H7 (cell line): ENCODE measurements around the gene PLP2. TPM values are rescaled to one million over a fixed set of nuclear protein-coding genes. Genes with fewer than 3 reads are reported as not detected.

Experiments
- total RNA-seq: library from RNA; depleted of rRNA; stranded (reverse); fragments of >200 nt; shearing (Covaris generic); gene quantifications from 2 replicates; pipeline ENCODE4 v1.2.3, GENCODE V29; 2014; rRNA removed

The PLP2 gene
- total RNA-seq, 1 experiment from 2014 or later = 1.5 TPM

Other genes with a start within 250 kb of the PLP2 start
- gene OTUD5, start 214.3 kb upstream of the PLP2 start, total RNA-seq = 32.6 and 35.1 TPM in 2 replicates
- 0.76 and 1.00 TPM in 2 replicates for gene KCND1, start 200.1 kb upstream of the PLP2 start, total RNA-seq
- gene GRIPAP1, start 169.6 kb upstream of the PLP2 start, total RNA-seq = 19.9 and 23.7 TPM in 2 replicates
- gene TFE3, start 128.5 kb upstream of the PLP2 start, total RNA-seq = 41.6 and 45.9 TPM in 2 replicates
- gene CCDC120, start 112.9 kb upstream of the PLP2 start, total RNA-seq = 4.7 and 5.8 TPM in 2 replicates
- gene PRAF2, start 97.9 kb upstream of the PLP2 start, total RNA-seq = 6.3 and 6.7 TPM in 2 replicates
- gene WDR45, start 92.0 kb upstream of the PLP2 start, total RNA-seq = 28.5 and 33.6 TPM in 2 replicates
- 24.4 and 31.4 TPM in 2 replicates for gene GPKOW, start 48.2 kb upstream of the PLP2 start, total RNA-seq
- 0.21 and 1.00 TPM in 2 replicates for gene MAGIX, start 9.1 kb upstream of the PLP2 start, total RNA-seq
- 8.9 and 13.9 TPM in 2 replicates for gene PRICKLE3, start 14.5 kb downstream of the PLP2 start, total RNA-seq
- 1.7 and 1.9 TPM in 2 replicates for gene SYP, start 28.3 kb downstream of the PLP2 start, total RNA-seq
- 0.55 and 2.1 TPM in 2 replicates for gene CACNA1F, start 61.4 kb downstream of the PLP2 start, total RNA-seq
- gene CCDC22, start 63.6 kb downstream of the PLP2 start, total RNA-seq = 11.1 and 13.7 TPM in 2 replicates
- gene FOXP3, start 92.8 kb downstream of the PLP2 start, total RNA-seq = 0.14 and 0.37 TPM in 2 replicates
- gene PPP1R3F, start 97.9 kb downstream of the PLP2 start, total RNA-seq = 8.9 and 16.4 TPM in 2 replicates
- not detected in 2 replicates for gene GAGE10, start 131.7 kb downstream of the PLP2 start, total RNA-seq
- not detected in 2 replicates for gene GAGE12J, start 150.1 kb downstream of the PLP2 start, total RNA-seq
- not detected in 2 replicates for gene GAGE13, start 159.7 kb downstream of the PLP2 start, total RNA-seq